ENCODE measurements around the gene TTLL8. TPM values are rescaled to one million over a fixed set of nuclear protein-coding genes. Genes with fewer than 3 reads are reported as not detected.

The TTLL8 gene
- total RNA-seq, 1 experiment from 2014 or later, result not detected

DNA sequence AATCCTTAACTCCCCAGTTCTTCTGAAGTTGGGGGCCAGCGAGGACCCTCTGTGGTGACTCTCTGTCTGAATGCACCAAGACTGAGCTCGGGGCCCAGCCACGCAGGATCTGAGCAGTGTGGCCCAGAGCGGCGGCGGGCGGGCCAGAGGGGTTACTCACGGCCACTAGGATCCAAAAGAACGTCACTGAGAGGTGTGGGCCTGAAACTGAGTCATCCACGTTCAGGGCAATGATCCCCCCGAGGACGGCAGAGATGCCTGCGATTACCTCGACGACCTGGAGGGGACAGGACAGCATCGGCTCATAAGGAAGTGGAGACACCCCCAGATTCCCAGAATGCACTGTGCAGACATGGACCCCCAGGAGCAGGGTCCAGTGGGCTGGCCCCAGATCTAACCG lies 16.0 kb upstream of the TTLL8 start:
- peak; percentile 54; the same call in 1 of the 2 replicates for ATAC-seq
- H3K27me3 ChIP-seq (ENCODE audit: insufficient read depth, low read length), result no peaks in the 10 kb centered on the region
- no peaks in the 10 kb centered on the region for H4K20me1 ChIP-seq (ENCODE audit: insufficient read depth)
- ChIA-PET POLR2A (no interaction called here), CTCF (interaction anchor here (0.8 kb wide), 1 partner anchor 75 kb away, joined by 3 read pairs; no protein-coding TSS in a partner anchor), RAD21 (ENCODE audit: low non-redundant PET in 1 of 2, low total read pairs in 2 of 2, uncharacterized antibody in 2 of 2, unreplicated experiment in 2 of 2) (no interaction called here)
- no peak overlapping the region for H2AFZ ChIP-seq (ENCODE audit: low read depth, low read length, poor library complexity, severe bottlenecking)
- peaks cover 0 to 11% of the 10 kb centered on the region in 2 experiments; a peak in 2 of 4 replicates for H3K4me1 ChIP-seq (ENCODE audit: control insufficient read depth in 1 of 2, insufficient read depth in 2 of 2, low read length in 2 of 2)
- H3K4me3 ChIP-seq (replicated peaks in 1 of 2; ENCODE audit: low read depth in 1 of 2, low read length in 2 of 2), result no peak overlapping the region
- TF ChIP-seq EGR1 (IDR thresholded peaks at IDR 0.05; ENCODE audit: low read depth), result no peak
- no peak for TF ChIP-seq SP1 (IDR thresholded peaks at IDR 0.05; ENCODE audit: low read depth)
- no peak for TF ChIP-seq ZFX (IDR thresholded peaks at IDR 0.05)
- no peak for TF ChIP-seq CBX3 (IDR thresholded peaks at IDR 0.05; ENCODE audit: low read depth)
- TF ChIP-seq EZH2 (IDR thresholded peaks at IDR 0.05), result no peak
- TF ChIP-seq RAD21 (IDR thresholded peaks at IDR 0.05; ENCODE audit: low read depth), result no peak
- TF ChIP-seq YY1 (IDR thresholded peaks at IDR 0.05; ENCODE audit: extremely low read depth, insufficient replicate concordance, low read depth, low read length), result no peak
- no peak for TF ChIP-seq POLR2A (IDR thresholded peaks at IDR 0.05; ENCODE audit: borderline replicate concordance, extremely low read depth, insufficient read depth, insufficient read length)
- no peak for TF ChIP-seq JUND (IDR thresholded peaks at IDR 0.05)
- H3K9me2 ChIP-seq (ENCODE audit: insufficient read depth), result no peaks in the 10 kb centered on the region
- no TSS peak for BruUV-seq (replicated peaks)
- intact Hi-C loops (cut with micrococcal nuclease), result no loop called here
- H3K4me2 ChIP-seq (ENCODE audit: low read length), result no peak overlapping the region
- H3K9ac ChIP-seq (ENCODE audit: low read length), result no peak overlapping the region
- H3K27ac ChIP-seq (ENCODE audit: low read depth, low read length), result no peak overlapping the region
- no peaks in the 10 kb centered on the region for H3K79me2 ChIP-seq (ENCODE audit: insufficient read depth, low read length)
- H3K9me3 ChIP-seq (ENCODE audit: control insufficient read depth in 1 of 2, insufficient read depth in 1 of 2, low read depth in 1 of 2, low read length in 2 of 2), result no peaks in the 10 kb centered on the region
- no peaks in the 10 kb centered on the region for H3K36me3 ChIP-seq (ENCODE audit: control insufficient read depth in 1 of 2, insufficient read depth in 2 of 2, low read length in 2 of 2)
- DNase-seq (ENCODE audit: low read depth, low spot score), result no peak

DNA sequence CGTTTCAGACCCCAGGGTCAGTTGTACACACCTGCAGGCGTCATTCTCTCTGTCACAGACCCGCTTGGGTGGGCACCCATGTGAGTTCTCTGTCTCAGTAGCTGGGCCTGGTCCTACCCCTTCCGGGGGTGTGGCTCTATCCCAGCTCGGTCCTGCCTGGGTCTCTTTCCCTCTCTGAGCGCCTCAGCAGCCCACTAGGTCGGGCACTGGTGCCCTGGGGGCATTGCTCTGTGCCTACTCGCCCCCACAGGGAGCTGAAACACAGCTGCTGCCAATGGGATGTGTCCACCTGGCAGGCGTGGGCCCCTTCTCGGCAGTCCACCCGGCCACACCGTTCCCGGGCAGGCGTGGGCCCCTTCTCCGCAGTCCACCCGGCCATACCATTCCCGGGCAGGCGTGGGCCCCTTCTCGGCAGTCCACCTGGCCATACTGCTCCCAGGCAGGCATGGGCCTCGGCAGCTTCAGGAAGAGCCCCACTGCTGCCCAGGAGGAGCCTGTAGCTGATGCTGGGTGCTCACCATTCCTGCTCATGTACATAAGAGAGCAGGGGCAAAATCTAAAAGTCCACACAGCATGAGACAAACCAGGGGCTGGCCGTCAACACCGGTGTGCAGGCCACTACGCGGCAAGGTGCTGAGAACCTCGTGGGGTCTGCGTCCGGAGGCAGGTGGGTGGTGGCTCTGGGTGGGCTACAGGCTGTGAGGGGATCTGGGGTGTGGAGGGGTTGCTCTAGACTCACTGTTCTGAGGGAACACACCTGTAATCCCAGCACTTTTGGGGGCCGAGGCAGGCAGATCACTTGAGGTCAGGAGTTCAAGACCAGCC lies 14.8 kb upstream of the TTLL8 start:
- intact Hi-C loops (cut with micrococcal nuclease), result no loop called here
- TF ChIP-seq POLR2AphosphoS5 (IDR thresholded peaks at IDR 0.05; ENCODE audit: low read depth, low read length), result no peak
- peaks cover 0 to 11% of the 10 kb centered on the region in 2 experiments; a peak in 2 of 4 replicates for H3K4me1 ChIP-seq (ENCODE audit: control insufficient read depth in 1 of 2, insufficient read depth in 2 of 2, low read length in 2 of 2)
- H3K79me2 ChIP-seq (ENCODE audit: insufficient read depth, low read length), result no peaks in the 10 kb centered on the region
- ChIA-PET RAD21 (ENCODE audit: low non-redundant PET in 1 of 2, low total read pairs in 2 of 2, uncharacterized antibody in 2 of 2, unreplicated experiment in 2 of 2) (no interaction called here), POLR2A (no interaction called here), CTCF (no interaction called here)
- H3K9me2 ChIP-seq (ENCODE audit: insufficient read depth), result no peaks in the 10 kb centered on the region
- H2AFZ ChIP-seq (ENCODE audit: low read depth, low read length, poor library complexity, severe bottlenecking), result no peak overlapping the region
- no peak for ATAC-seq
- no peaks in the 10 kb centered on the region for H3K9me3 ChIP-seq (ENCODE audit: control insufficient read depth in 1 of 2, insufficient read depth in 1 of 2, low read depth in 1 of 2, low read length in 2 of 2)
- H3K36me3 ChIP-seq (ENCODE audit: control insufficient read depth in 1 of 2, insufficient read depth in 2 of 2, low read length in 2 of 2), result no peaks in the 10 kb centered on the region
- no peak overlapping the region for H3K4me2 ChIP-seq (ENCODE audit: low read length)
- H3K27ac ChIP-seq (ENCODE audit: low read depth, low read length), result no peak overlapping the region
- no TSS peak for BruUV-seq (replicated peaks)
- no peak overlapping the region for H3K4me3 ChIP-seq (replicated peaks in 1 of 2; ENCODE audit: low read depth in 1 of 2, low read length in 2 of 2)
- H3K9ac ChIP-seq (ENCODE audit: low read length), result no peak overlapping the region
- no peak for DNase-seq (ENCODE audit: low read depth, low spot score)
- H4K20me1 ChIP-seq (ENCODE audit: insufficient read depth), result no peaks in the 10 kb centered on the region
- H3K27me3 ChIP-seq (ENCODE audit: insufficient read depth, low read length), result no peaks in the 10 kb centered on the region

Measured in HCT116 (cell line).